ENCODE data around the gene DNAJA4.
"Not testable (repeated sequence)": the region's sequence is repeated elsewhere in the genome, so short reads cannot be mapped to it uniquely, and the experiment has no call there.

Gene DNAJA4

GRCh38 chr15:78245976-78246620 is 18.3 kb upstream of the DNAJA4 start:
- not testable (repeated sequence) for H3K79me2 ChIP-seq (ENCODE audit: insufficient read depth, low read length); ATAC-seq (ENCODE audit: insufficient read depth, low read depth)

DNA sequence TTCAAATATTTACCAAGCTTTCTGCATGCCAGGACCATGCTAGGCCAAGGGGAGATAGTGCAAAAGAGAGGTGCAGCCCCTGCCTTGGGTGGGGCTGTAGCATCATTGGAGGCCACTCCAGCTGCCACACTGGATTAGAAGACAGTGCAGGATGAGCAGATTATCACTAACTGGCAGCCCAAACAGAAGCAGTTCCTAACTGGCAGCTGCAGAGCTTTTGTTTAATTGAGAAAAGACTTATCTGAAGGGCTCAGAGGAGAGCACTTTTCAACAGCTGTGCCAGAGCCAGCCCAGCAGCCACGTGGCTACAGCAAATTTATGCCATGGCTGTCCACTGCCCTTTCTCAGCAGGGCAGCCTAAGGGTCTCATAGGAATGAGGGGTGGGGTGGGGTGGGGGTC is 16.5 kb upstream of the DNAJA4 start:
- DNase-seq: no peak
- H3K9ac ChIP-seq (ENCODE audit: low read depth, low read length): no peak overlapping the region
- H3K27me3 ChIP-seq (ENCODE audit: insufficient read depth, low read length, poor library complexity): no peaks in the 10 kb centered on the region
- no peaks in the 10 kb centered on the region for H3K36me3 ChIP-seq (ENCODE audit: insufficient read depth, low read length)
- no peaks in the 10 kb centered on the region for H3K9me3 ChIP-seq (ENCODE audit: insufficient read depth, low read length, severe bottlenecking)
- TF ChIP-seq, protein P1, sequence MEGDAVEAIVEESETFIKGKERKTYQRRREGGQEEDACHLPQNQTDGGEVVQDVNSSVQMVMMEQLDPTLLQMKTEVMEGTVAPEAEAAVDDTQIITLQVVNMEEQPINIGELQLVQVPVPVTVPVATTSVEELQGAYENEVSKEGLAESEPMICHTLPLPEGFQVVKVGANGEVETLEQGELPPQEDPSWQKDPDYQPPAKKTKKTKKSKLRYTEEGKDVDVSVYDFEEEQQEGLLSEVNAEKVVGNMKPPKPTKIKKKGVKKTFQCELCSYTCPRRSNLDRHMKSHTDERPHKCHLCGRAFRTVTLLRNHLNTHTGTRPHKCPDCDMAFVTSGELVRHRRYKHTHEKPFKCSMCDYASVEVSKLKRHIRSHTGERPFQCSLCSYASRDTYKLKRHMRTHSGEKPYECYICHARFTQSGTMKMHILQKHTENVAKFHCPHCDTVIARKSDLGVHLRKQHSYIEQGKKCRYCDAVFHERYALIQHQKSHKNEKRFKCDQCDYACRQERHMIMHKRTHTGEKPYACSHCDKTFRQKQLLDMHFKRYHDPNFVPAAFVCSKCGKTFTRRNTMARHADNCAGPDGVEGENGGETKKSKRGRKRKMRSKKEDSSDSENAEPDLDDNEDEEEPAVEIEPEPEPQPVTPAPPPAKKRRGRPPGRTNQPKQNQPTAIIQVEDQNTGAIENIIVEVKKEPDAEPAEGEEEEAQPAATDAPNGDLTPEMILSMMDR (IDR thresholded peaks at IDR 0.05; ENCODE audit: borderline replicate concordance, extremely low read depth, low read length, poor library complexity, severe bottlenecking): no peak
- no peak for TF ChIP-seq EZH2 (IDR thresholded peaks at IDR 0.05; ENCODE audit: borderline replicate concordance, low read depth, low read length, severe bottlenecking)
- H4K20me1 ChIP-seq (ENCODE audit: insufficient read depth, low read length): no peaks in the 10 kb centered on the region
- H2AFZ ChIP-seq (ENCODE audit: low read depth, low read length): no peak overlapping the region
- no peak overlapping the region for H3K4me3 ChIP-seq (ENCODE audit: low read depth in 1 of 2, low read length in 2 of 2)
- no peak overlapping the region for H3K27ac ChIP-seq (ENCODE audit: low read length)
- H3K4me2 ChIP-seq (ENCODE audit: insufficient read depth, low read length): no peak overlapping the region
- no peaks in the 10 kb centered on the region for H3K79me2 ChIP-seq (ENCODE audit: insufficient read depth, low read length)
- no peak for ATAC-seq (ENCODE audit: insufficient read depth, low read depth)
- no peaks in the 10 kb centered on the region for H3K4me1 ChIP-seq (ENCODE audit: insufficient read depth, low read length)

More at GRCh38 chr15:78245976-78246620, 18.3 kb upstream of the DNAJA4 start:
- not testable (repeated sequence) for H3K9me3 ChIP-seq (ENCODE audit: insufficient read depth, low read length, severe bottlenecking); H3K36me3 ChIP-seq (ENCODE audit: insufficient read depth, low read length); H3K4me3 ChIP-seq (ENCODE audit: low read depth in 1 of 2, low read length in 2 of 2); H2AFZ ChIP-seq (ENCODE audit: low read depth, low read length); DNase-seq; H3K27me3 ChIP-seq (ENCODE audit: insufficient read depth, low read length, poor library complexity); H4K20me1 ChIP-seq (ENCODE audit: insufficient read depth, low read length); H3K4me1 ChIP-seq (ENCODE audit: insufficient read depth, low read length); H3K4me2 ChIP-seq (ENCODE audit: insufficient read depth, low read length); H3K9ac ChIP-seq (ENCODE audit: low read depth, low read length); H3K27ac ChIP-seq (ENCODE audit: low read length)

DNA sequence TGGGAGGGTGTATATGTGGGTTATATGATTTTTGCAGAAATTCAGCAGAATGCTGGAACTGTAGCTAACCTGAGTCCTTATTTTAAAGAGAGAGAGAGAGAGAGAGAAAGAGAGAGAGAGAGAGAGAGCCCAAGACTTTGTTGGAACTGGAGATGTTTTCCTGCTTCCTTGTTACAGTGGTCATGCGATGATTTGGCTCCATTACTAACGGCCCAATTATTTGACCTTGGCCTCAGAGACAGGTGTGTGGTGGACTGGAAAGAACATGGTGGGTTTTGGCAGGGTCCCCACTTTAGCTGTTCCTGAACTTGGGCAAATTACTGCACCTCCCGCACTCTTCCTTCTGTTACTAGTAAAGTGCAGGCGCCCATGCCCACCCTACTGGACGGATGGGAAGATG is 15.2 kb upstream of the DNAJA4 start:
- ATAC-seq (ENCODE audit: insufficient read depth, low read depth): no peak
- no peaks in the 10 kb centered on the region for H4K20me1 ChIP-seq (ENCODE audit: insufficient read depth, low read length)
- no peaks in the 10 kb centered on the region for H3K79me2 ChIP-seq (ENCODE audit: insufficient read depth, low read length)
- H2AFZ ChIP-seq (ENCODE audit: low read depth, low read length): no peak overlapping the region
- no peak overlapping the region for H3K4me2 ChIP-seq (ENCODE audit: insufficient read depth, low read length)
- H3K9me3 ChIP-seq (ENCODE audit: insufficient read depth, low read length, severe bottlenecking): no peaks in the 10 kb centered on the region
- H3K4me1 ChIP-seq (ENCODE audit: insufficient read depth, low read length): no peaks in the 10 kb centered on the region
- H3K4me3 ChIP-seq (ENCODE audit: low read depth in 1 of 2, low read length in 2 of 2): no peak overlapping the region
- DNase-seq: no peak
- TF ChIP-seq, protein P1 (IDR thresholded peaks at IDR 0.05; ENCODE audit: borderline replicate concordance, extremely low read depth, low read length, poor library complexity, severe bottlenecking): no peak
- no peak for TF ChIP-seq EZH2 (IDR thresholded peaks at IDR 0.05; ENCODE audit: borderline replicate concordance, low read depth, low read length, severe bottlenecking)
- no peaks in the 10 kb centered on the region for H3K36me3 ChIP-seq (ENCODE audit: insufficient read depth, low read length)
- no peak overlapping the region for H3K27ac ChIP-seq (ENCODE audit: low read length)
- H3K27me3 ChIP-seq (ENCODE audit: insufficient read depth, low read length, poor library complexity): no peaks in the 10 kb centered on the region
- H3K9ac ChIP-seq (ENCODE audit: low read depth, low read length): no peak overlapping the region

GRCh38 chr15:78251136-78251535 is 13.2 kb upstream of the DNAJA4 start:
- no peak for ATAC-seq (ENCODE audit: insufficient read depth, low read depth)
- Histone ChIP-seq H3K79me2 (ENCODE audit: insufficient read depth, low read length) (no peaks in the 10 kb centered on the region), H3K4me3 (ENCODE audit: low read depth in 1 of 2, low read length in 2 of 2) (no peak overlapping the region), H3K27ac (ENCODE audit: low read length) (no peak overlapping the region), H3K4me2 (ENCODE audit: insufficient read depth, low read length) (no peak overlapping the region), H3K9ac (ENCODE audit: low read depth, low read length) (no peak overlapping the region), H4K20me1 (ENCODE audit: insufficient read depth, low read length) (no peaks in the 10 kb centered on the region), H3K36me3 (ENCODE audit: insufficient read depth, low read length) (no peaks in the 10 kb centered on the region), H2AFZ (ENCODE audit: low read depth, low read length) (no peak overlapping the region), H3K27me3 (ENCODE audit: insufficient read depth, low read length, poor library complexity) (no peaks in the 10 kb centered on the region), H3K4me1 (ENCODE audit: insufficient read depth, low read length) (no peaks in the 10 kb centered on the region), H3K9me3 (ENCODE audit: insufficient read depth, low read length, severe bottlenecking) (no peaks in the 10 kb centered on the region)
- DNase-seq: no peak
- TF ChIP-seq EZH2 (IDR thresholded peaks at IDR 0.05; ENCODE audit: borderline replicate concordance, low read depth, low read length, severe bottlenecking): no peak
- TF ChIP-seq, protein P1 (IDR thresholded peaks at IDR 0.05; ENCODE audit: borderline replicate concordance, extremely low read depth, low read length, poor library complexity, severe bottlenecking): no peak

Measured in DND-41 (cell line).